H1 (cell line): ENCODE measurements around the gene PTPN22. TPM values are rescaled to one million over a fixed set of nuclear protein-coding genes. Genes with fewer than 3 reads are reported as not detected.

Experiments
- CTCF ChIA-PET: fragments of 300-600 bp; sonication (Branson Sonifier 250); formaldehyde crosslinking; loops from one replicate; lab custom pipeline; 2021; ENCODE audit not compliant: partially characterized antibody; lab: Charles Lee
- POLR2A ChIA-PET: fragments of 300-600 bp; sonication (Branson Sonifier 250); formaldehyde crosslinking; loops from one replicate; lab custom pipeline; 2021; ENCODE audit warnings: inconsistent platforms; ENCODE audit not compliant: partially characterized antibody; lab: Charles Lee
- DNase-seq, 2 experiments: peaks; one replicate each; pipeline versions ENCODE4 v3.0.0 to v3.0.0-alpha.2; 2010 to 2022; ENCODE audit warnings: low spot score in 2 of 2, low read depth in 1 of 2, mixed read lengths in 1 of 2
- FAIRE-seq: peaks from 2 replicates; lab custom pipeline; 2011; peaks lifted over from hg19 to GRCh38; lab: Jason Lieb, UNC
- H2AFZ ChIP-seq: 2 replicates; pipeline ENCODE4 v1.8.1; 2012; ENCODE audit warnings: low read length, inconsistent platforms
- H2AK5ac ChIP-seq: 2 replicates; pipeline ENCODE4 v1.6.1; 2013; ENCODE audit warnings: low read depth, low read length
- H2BK120ac ChIP-seq: replicated peaks from 2 replicates; pipeline ENCODE3; 2013; ENCODE audit warnings: low read depth, low read length, inconsistent platforms
- H2BK12ac ChIP-seq: 2 replicates; pipeline ENCODE4 v1.6.1; 2013; ENCODE audit warnings: low read depth, low read length
- H2BK15ac ChIP-seq: 2 replicates; pipeline ENCODE4 v1.6.1; 2013; ENCODE audit warnings: low read length
- H2BK20ac ChIP-seq: 2 replicates; pipeline ENCODE4 v1.6.1; 2013; ENCODE audit warnings: low read length
- H2BK5ac ChIP-seq: 2 replicates; pipeline ENCODE4 v1.6.1; 2013; ENCODE audit warnings: low read depth, low read length
- H3K14ac ChIP-seq: 2 replicates; pipeline ENCODE4 v1.6.1; 2013; ENCODE audit warnings: inconsistent platforms; ENCODE audit not compliant: insufficient read length
- H3K18ac ChIP-seq: 2 replicates; pipeline ENCODE4 v1.6.1; 2013; ENCODE audit warnings: low read length; ENCODE audit errors: extremely low read depth
- H3K23ac ChIP-seq: 2 replicates; pipeline ENCODE4 v1.6.1; 2013; ENCODE audit warnings: inconsistent platforms; ENCODE audit not compliant: insufficient read length
- H3K23me2 ChIP-seq: 2 replicates; pipeline ENCODE4 v1.6.1; 2013; ENCODE audit warnings: low read depth, low read length
- H3K27ac ChIP-seq: 2 replicates; pipeline ENCODE4 v1.6.1; 2011; ENCODE audit warnings: low read depth, low read length, inconsistent platforms
- H3K27me3 ChIP-seq, 4 experiments: replicated peaks in 1 of 4; 1 replicate in 1 of 4; 2 replicates in 3 of 4; pipeline versions ENCODE4 v1.6.1 to v1.8.1; 2011 to 2013; ENCODE audit warnings: low read length in 3 of 4, mild to moderate bottlenecking in 3 of 4, inconsistent platforms in 2 of 4, mixed read lengths in 2 of 4, moderate library complexity in 1 of 4; ENCODE audit not compliant: control insufficient read depth in 3 of 4, insufficient read depth in 3 of 4; ENCODE audit errors: extremely low read depth in 1 of 4
- H3K36me3 ChIP-seq, 4 experiments: 2 replicates each; pipeline versions ENCODE4 v1.6.1 to v1.8.1; 2011 to 2013; ENCODE audit warnings: mild to moderate bottlenecking in 4 of 4, low read length in 3 of 4, moderate library complexity in 2 of 4, control low read depth in 1 of 4, inconsistent platforms in 1 of 4; ENCODE audit not compliant: insufficient read depth in 4 of 4, control insufficient read depth in 2 of 4
- H3K4ac ChIP-seq: replicated peaks from 2 replicates; pipeline ENCODE3; 2013; ENCODE audit warnings: low read length, low read depth, mixed read lengths, inconsistent platforms; ENCODE audit not compliant: insufficient read length
- H3K4me1 ChIP-seq, 4 experiments: replicated peaks in 1 of 4; 1 replicate in 1 of 4; 2 replicates in 3 of 4; pipeline versions ENCODE4 v1.6.1 to v1.8.1; 2011 to 2013; ENCODE audit warnings: low read length in 3 of 4, inconsistent platforms in 2 of 4, mixed read lengths in 1 of 4; ENCODE audit not compliant: insufficient read depth in 4 of 4, control insufficient read depth in 3 of 4
- H3K4me2 ChIP-seq, 2 experiments: 2 replicates each; pipeline versions ENCODE4 v1.6.1 to v1.8.1; 2011 to 2013; ENCODE audit warnings: low read depth in 2 of 2, low read length in 2 of 2, control low read depth in 1 of 2, inconsistent platforms in 1 of 2, mild to moderate bottlenecking in 1 of 2; ENCODE audit not compliant: insufficient read depth in 1 of 2
- H3K4me3 ChIP-seq, 4 experiments: fragments of 200-600, 300-600 bp in 1 of 4; sonication (generic), shearing (Covaris generic), sonication (Bioruptor Twin) in 1 of 4; 2 replicates each; pipeline versions ENCODE4 v1.5.1 to v1.8.1; 2011 to 2016; ENCODE audit warnings: low read length in 4 of 4, low read depth in 3 of 4, control low read depth in 2 of 4, inconsistent platforms in 2 of 4, mild to moderate bottlenecking in 2 of 4, mixed read lengths in 1 of 4, moderate library complexity in 1 of 4; ENCODE audit not compliant: insufficient read depth in 2 of 4; ENCODE audit errors: extremely low read depth in 1 of 4
- H3K56ac ChIP-seq: replicated peaks from 2 replicates; pipeline ENCODE3; 2013; ENCODE audit warnings: low read depth, mild to moderate bottlenecking, mixed read lengths, low read length, inconsistent platforms; ENCODE audit not compliant: insufficient read length
- H3K79me1 ChIP-seq: 2 replicates; pipeline ENCODE4 v1.6.1; 2013; ENCODE audit warnings: low read depth, low read length, control low read depth
- H3K79me2 ChIP-seq, 2 experiments: 2 replicates each; pipeline versions ENCODE4 v1.6.1 to v1.8.1; 2012 to 2013; ENCODE audit warnings: low read length in 2 of 2, mild to moderate bottlenecking in 2 of 2, inconsistent platforms in 1 of 2; ENCODE audit not compliant: insufficient read depth in 2 of 2, control insufficient read depth in 1 of 2
- H3K9ac ChIP-seq, 4 experiments: replicated peaks in 1 of 4; 1 replicate in 1 of 4; 2 replicates in 3 of 4; pipeline versions ENCODE4 v1.6.1 to v1.8.1; 2011 to 2013; ENCODE audit warnings: low read depth in 3 of 4, low read length in 3 of 4, control low read depth in 2 of 4, mild to moderate bottlenecking in 2 of 4, moderate library complexity in 2 of 4, inconsistent platforms in 1 of 4; ENCODE audit errors: extremely low read depth in 1 of 4
- H3K9me3 ChIP-seq, 2 experiments: 2 replicates each; pipeline versions ENCODE4 v1.6.1 to v1.8.1; 2012 to 2013; ENCODE audit warnings: mild to moderate bottlenecking in 2 of 2, moderate library complexity in 2 of 2, control low read depth in 1 of 2, inconsistent platforms in 1 of 2, low read depth in 1 of 2, low read length in 1 of 2, mixed read lengths in 1 of 2; ENCODE audit not compliant: insufficient read depth in 2 of 2
- H4K20me1 ChIP-seq, 2 experiments: replicated peaks in 1 of 2; 2 replicates each; pipeline versions ENCODE3 to v1.8.1; 2011 to 2013; ENCODE audit warnings: inconsistent platforms in 2 of 2, low read length in 2 of 2, mild to moderate bottlenecking in 1 of 2; ENCODE audit not compliant: insufficient read depth in 2 of 2, control insufficient read depth in 1 of 2
- H4K5ac ChIP-seq: 2 replicates; pipeline ENCODE4 v1.6.1; 2013; ENCODE audit warnings: low read length, low read depth, mixed read lengths, inconsistent platforms; ENCODE audit not compliant: insufficient read length
- H4K8ac ChIP-seq: 2 replicates; pipeline ENCODE4 v1.8.0; 2013; ENCODE audit warnings: mild to moderate bottlenecking, moderate library complexity, low read length, inconsistent platforms; ENCODE audit not compliant: insufficient read depth; ENCODE audit errors: extremely low read depth
- H4K91ac ChIP-seq: replicated peaks from 2 replicates; pipeline ENCODE3; 2013; ENCODE audit warnings: low read length, mixed read lengths, inconsistent platforms; ENCODE audit not compliant: insufficient read length
- CEBPB ChIP-seq: IDR thresholded peaks from 2 replicates; pipeline ENCODE4 v1.6.1; 2012; ENCODE audit warnings: low read depth, low read length
- CHD1 ChIP-seq: IDR thresholded peaks from 2 replicates; pipeline ENCODE4 v1.6.1; 2012; ENCODE audit warnings: low read depth, low read length, improper control_type of control experiment
- EP300 ChIP-seq, 2 experiments: IDR thresholded peaks; 1 replicate in 1 of 2; 2 replicates in 1 of 2; pipeline ENCODE4 v1.6.1; 2011 to 2012; ENCODE audit warnings: low read depth in 2 of 2, low read length in 2 of 2, mild to moderate bottlenecking in 2 of 2, borderline replicate concordance in 1 of 2, inconsistent platforms in 1 of 2, moderate library complexity in 1 of 2
- GTF2F1 ChIP-seq: IDR thresholded peaks from 2 replicates; pipeline ENCODE4 v1.6.1; 2012; ENCODE audit warnings: low read depth, low read length, improper control_type of control experiment, borderline replicate concordance
- PHF8 ChIP-seq: fragments of 200-600 bp; sonication (generic); conservative IDR thresholded peaks from 2 replicates; pipeline ENCODE4 v1.7.1; 2012; ENCODE audit warnings: low read depth, mild to moderate bottlenecking, inconsistent platforms, low read length, moderate library complexity
- POLR2A ChIP-seq, 2 experiments: IDR thresholded peaks; 1 replicate in 1 of 2; 2 replicates in 1 of 2; pipeline ENCODE4 v1.6.1; 2011; ENCODE audit warnings: low read depth in 2 of 2, low read length in 2 of 2, mild to moderate bottlenecking in 2 of 2; ENCODE audit errors: control extremely low read depth in 1 of 2
- RBBP5 ChIP-seq: IDR thresholded peaks from 2 replicates; pipeline ENCODE4 v1.7.1; 2012; ENCODE audit warnings: low read depth, mild to moderate bottlenecking, inconsistent platforms, low read length, moderate library complexity, borderline replicate concordance
- SIRT6 ChIP-seq: IDR thresholded peaks from one replicate; pipeline ENCODE4 v1.7.1; 2012; ENCODE audit warnings: low read length, inconsistent platforms
- WGBS, 2 experiments: shearing (Covaris generic) in 1 of 2; methylation state at CpG; one replicate each; pipeline versions ENCODE4 v1.1.6 to v1.1.7; 2013 to 2015; ENCODE audit warnings: low lambda C conversion rate in 2 of 2, mixed read lengths in 2 of 2, inconsistent platforms in 1 of 2, low coverage in 1 of 2, missing lambda C conversion rate in 1 of 2; ENCODE audit not compliant: insufficient replicate concordance in 2 of 2, insufficient coverage in 1 of 2, insufficient read length in 1 of 2; ENCODE audit errors: extremely low coverage in 1 of 2, missing lambda C conversion rate in 1 of 2; 5-methylcytosine and 5-hydroxymethylcytosine counted together
- polyA plus RNA-seq, 7 experiments: library from polyadenylated mRNA; depleted of rRNA in 3 of 7; stranded (reverse) in 5 of 7; unstranded in 2 of 7; fragments of >200 nt in 5 of 7; fragments of 200-250 nt in 2 of 7; gene quantifications; 1 replicate in 5 of 7; 2 replicates in 1 of 7; 4 replicates in 1 of 7; pipeline versions ENCODE4 v1.2.1 to v1.2.3, GENCODE V29; 2011 to 2013; ENCODE audit warnings: missing spikeins in 2 of 7, mixed read lengths in 2 of 7
- total RNA-seq: library from RNA; stranded (reverse); fragmentation: NEBNext Ultra II Directional; extraction: Animal tissue kit (Norgen Biotek cat#: 25700); gene quantifications from 2 replicates; pipeline ENCODE4 v1.2.1, GENCODE V29; 2021

The PTPN22 gene
- total and polyA plus RNA-seq, 2 of the 8 experiments (the other 6 are each of a cell fraction or from before 2014, with no cell fraction given), result not detected

DNA sequence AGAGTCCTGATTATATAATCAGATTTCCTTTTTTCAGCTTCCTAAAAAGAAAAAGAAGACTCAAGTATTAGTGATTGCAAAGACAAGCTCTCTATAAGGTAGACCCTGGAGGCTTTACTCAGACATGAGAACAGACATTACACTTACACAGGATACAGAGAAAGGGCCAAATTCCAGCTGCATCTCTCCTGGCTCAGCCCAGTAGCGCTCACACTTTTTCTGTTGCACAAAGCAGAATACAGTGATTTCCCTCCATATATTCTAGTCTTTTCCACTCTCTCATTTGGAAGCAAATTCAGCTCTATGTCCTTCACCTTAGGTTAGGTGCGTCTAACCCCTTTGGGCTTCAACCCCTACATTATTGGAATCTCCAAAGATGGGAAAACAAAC lies 15.1 kb downstream of the PTPN22 start:
- FAIRE-seq (no peak), DNase-seq (no peak)
- H3K56ac ChIP-seq, result no peak overlapping the region
- no peak overlapping the region for H4K91ac ChIP-seq
- no peaks in the 10 kb centered on the region for H3K79me2 ChIP-seq
- no peak for TF ChIP-seq CHD1
- no peak for TF ChIP-seq RBBP5
- TF ChIP-seq POLR2A (IDR thresholded peaks at IDR 0.05; ENCODE audit: control extremely low read depth in 1 of 2, low read depth in 2 of 2, low read length in 2 of 2), result no peak
- TF ChIP-seq PHF8, result no peak
- TF ChIP-seq GTF2F1, result no peak
- TF ChIP-seq EP300 (IDR thresholded peaks at IDR 0.05; ENCODE audit: borderline replicate concordance in 1 of 2, low read depth in 2 of 2, low read length in 2 of 2), result no peak
- TF ChIP-seq CEBPB, result no peak
- no peak for TF ChIP-seq SIRT6
- H3K27me3 ChIP-seq, result no peaks in the 10 kb centered on the region
- no peak overlapping the region for H4K8ac ChIP-seq
- no peak overlapping the region for H2AFZ ChIP-seq
- CTCF ChIA-PET, result interaction anchor here (0.8 to 2.2 kb wide), 4 partner anchors 13 to 426 kb away, joined by 3 to 14 read pairs (median 3); no protein-coding TSS in a partner anchor
- H2BK20ac ChIP-seq, result no peak overlapping the region
- H2BK5ac ChIP-seq, result no peak overlapping the region
- no peak overlapping the region for H3K4me3 ChIP-seq
- no peak overlapping the region for H4K5ac ChIP-seq
- WGBS, 2 experiments, result 93% methylated on average over 2 of the region's 2 CpGs; no CpG with 5 or more reads in 1 of the 2 experiments
- no peaks in the 10 kb centered on the region for H3K79me1 ChIP-seq
- H3K14ac ChIP-seq, result no peak overlapping the region
- H3K23ac ChIP-seq, result no peak overlapping the region
- H3K23me2 ChIP-seq, result no peaks in the 10 kb centered on the region
- H2BK12ac ChIP-seq, result no peak overlapping the region
- no peak overlapping the region for H3K9ac ChIP-seq
- no peak overlapping the region for H3K18ac ChIP-seq
- no peak overlapping the region for H3K27ac ChIP-seq
- no peaks in the 10 kb centered on the region for H3K9me3 ChIP-seq
- no peak overlapping the region for H3K4me2 ChIP-seq
- no peak overlapping the region for H2BK15ac ChIP-seq
- no peak overlapping the region for H2BK120ac ChIP-seq
- no peaks in the 10 kb centered on the region for H3K4me1 ChIP-seq
- H4K20me1 ChIP-seq, result no peaks in the 10 kb centered on the region
- H3K36me3 ChIP-seq, result no peaks in the 10 kb centered on the region
- no peak overlapping the region for H2AK5ac ChIP-seq
- POLR2A ChIA-PET, result no interaction called here
- no peak overlapping the region for H3K4ac ChIP-seq
